IMR-90 (cell line): ENCODE results near the gene DNMT3L.

Experiments used
- CEBPB ChIP-seq: IDR thresholded peaks from 2 replicates; pipeline ENCODE4 v1.6.1; 2012; ENCODE audit warnings: low read depth, low read length, improper control_type of control experiment
- MAFK ChIP-seq: IDR thresholded peaks from 2 replicates; pipeline ENCODE4 v1.6.1; 2012; ENCODE audit warnings: low read depth, low read length, improper control_type of control experiment
- MAZ ChIP-seq: IDR thresholded peaks from 2 replicates; pipeline ENCODE4 v1.6.1; 2012; ENCODE audit warnings: low read depth, mild to moderate bottlenecking, low read length, improper control_type of control experiment, moderate library complexity, borderline replicate concordance
- MXI1 ChIP-seq: IDR thresholded peaks from 2 replicates; pipeline ENCODE4 v1.6.1; 2012; ENCODE audit warnings: low read depth, mild to moderate bottlenecking, low read length, moderate library complexity, borderline replicate concordance
- NFE2L2 ChIP-seq: fragments of 150-350 bp; IDR thresholded peaks from 2 replicates; pipeline ENCODE4 v1.6.1; 2016; ENCODE audit warnings: low read depth, mild to moderate bottlenecking, low read length
- POLR2A ChIP-seq: IDR thresholded peaks from 2 replicates; pipeline ENCODE4 v1.6.1; 2012; ENCODE audit warnings: mild to moderate bottlenecking, low read depth, low read length
- RAD21 ChIP-seq: IDR thresholded peaks from 2 replicates; pipeline ENCODE4 v1.6.1; 2012; ENCODE audit warnings: low read length, improper control_type of control experiment
- RCOR1 ChIP-seq: IDR thresholded peaks from 2 replicates; pipeline ENCODE4 v1.6.1; 2012; ENCODE audit warnings: mild to moderate bottlenecking, low read length, improper control_type of control experiment; ENCODE audit not compliant: insufficient replicate concordance
- TF ChIP-seq, protein P1 (sequence below): conservative IDR thresholded peaks from 2 replicates; pipeline ENCODE4 v1.5.1; 2012; ENCODE audit warnings: mild to moderate bottlenecking, low read depth, low read length, improper control_type of control experiment
- TF ChIP-seq, protein P2 (sequence below): fragments of 150-350 bp; IDR thresholded peaks from 2 replicates; pipeline ENCODE4 v1.6.1; 2016; ENCODE audit warnings: low read depth, mild to moderate bottlenecking, low read length, moderate library complexity, borderline replicate concordance

DNA sequence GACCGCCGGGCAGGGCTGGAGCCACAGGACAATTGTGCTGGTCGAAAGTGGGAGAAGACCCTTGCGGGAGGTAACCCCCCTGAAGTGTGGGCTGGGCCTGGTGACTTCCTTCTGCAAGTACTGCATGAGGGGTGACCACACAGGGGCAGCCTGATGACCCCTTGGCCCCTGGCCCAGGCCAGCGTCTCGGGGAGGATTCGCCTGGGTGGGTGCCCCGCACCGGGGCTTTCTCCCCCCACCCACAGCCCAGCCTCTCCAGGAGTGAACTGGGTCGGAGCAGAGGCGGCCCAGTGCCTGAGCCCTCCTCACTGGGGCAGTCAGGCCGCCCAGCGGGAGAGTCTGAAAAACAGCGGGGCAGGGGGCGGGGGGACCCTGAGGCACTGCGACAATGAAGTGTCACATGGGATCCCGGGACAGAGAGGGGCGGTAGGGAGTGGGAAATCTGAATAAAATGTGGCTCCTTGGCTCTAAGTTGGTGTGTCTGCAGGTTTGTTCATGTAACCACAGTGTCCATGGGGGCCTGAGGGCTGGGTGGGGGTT, 1.6 kb upstream of the DNMT3L start:
- TF ChIP-seq, protein P1, sequence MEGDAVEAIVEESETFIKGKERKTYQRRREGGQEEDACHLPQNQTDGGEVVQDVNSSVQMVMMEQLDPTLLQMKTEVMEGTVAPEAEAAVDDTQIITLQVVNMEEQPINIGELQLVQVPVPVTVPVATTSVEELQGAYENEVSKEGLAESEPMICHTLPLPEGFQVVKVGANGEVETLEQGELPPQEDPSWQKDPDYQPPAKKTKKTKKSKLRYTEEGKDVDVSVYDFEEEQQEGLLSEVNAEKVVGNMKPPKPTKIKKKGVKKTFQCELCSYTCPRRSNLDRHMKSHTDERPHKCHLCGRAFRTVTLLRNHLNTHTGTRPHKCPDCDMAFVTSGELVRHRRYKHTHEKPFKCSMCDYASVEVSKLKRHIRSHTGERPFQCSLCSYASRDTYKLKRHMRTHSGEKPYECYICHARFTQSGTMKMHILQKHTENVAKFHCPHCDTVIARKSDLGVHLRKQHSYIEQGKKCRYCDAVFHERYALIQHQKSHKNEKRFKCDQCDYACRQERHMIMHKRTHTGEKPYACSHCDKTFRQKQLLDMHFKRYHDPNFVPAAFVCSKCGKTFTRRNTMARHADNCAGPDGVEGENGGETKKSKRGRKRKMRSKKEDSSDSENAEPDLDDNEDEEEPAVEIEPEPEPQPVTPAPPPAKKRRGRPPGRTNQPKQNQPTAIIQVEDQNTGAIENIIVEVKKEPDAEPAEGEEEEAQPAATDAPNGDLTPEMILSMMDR = no peak
- TF ChIP-seq, protein P2, sequence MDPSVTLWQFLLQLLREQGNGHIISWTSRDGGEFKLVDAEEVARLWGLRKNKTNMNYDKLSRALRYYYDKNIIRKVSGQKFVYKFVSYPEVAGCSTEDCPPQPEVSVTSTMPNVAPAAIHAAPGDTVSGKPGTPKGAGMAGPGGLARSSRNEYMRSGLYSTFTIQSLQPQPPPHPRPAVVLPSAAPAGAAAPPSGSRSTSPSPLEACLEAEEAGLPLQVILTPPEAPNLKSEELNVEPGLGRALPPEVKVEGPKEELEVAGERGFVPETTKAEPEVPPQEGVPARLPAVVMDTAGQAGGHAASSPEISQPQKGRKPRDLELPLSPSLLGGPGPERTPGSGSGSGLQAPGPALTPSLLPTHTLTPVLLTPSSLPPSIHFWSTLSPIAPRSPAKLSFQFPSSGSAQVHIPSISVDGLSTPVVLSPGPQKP = no peak
- TF ChIP-seq POLR2A = no peak
- no peak for TF ChIP-seq RAD21
- no peak for TF ChIP-seq RCOR1
- no peak for TF ChIP-seq MAFK
- TF ChIP-seq MXI1 = no peak
- TF ChIP-seq CEBPB = no peak
- no peak for TF ChIP-seq NFE2L2
- no peak for TF ChIP-seq MAZ
